Smooth muscle cell (in vitro differentiated cells): ENCODE measurements around the gene CKAP2. TPM values are rescaled to one million over a fixed set of nuclear protein-coding genes. Genes with fewer than 3 reads are reported as not detected.

Experiments used
- DNase-seq: peaks from one replicate; lab custom pipeline; 2025; ENCODE audit not compliant: unreplicated experiment; lab: John Stamatoyannopoulos, UW
- H2AFZ ChIP-seq: fragments of 200-600 bp; sonication (generic); 2 replicates; pipeline ENCODE4 v1.6.0; 2016; ENCODE audit warnings: antibody characterized with exemption, low read depth, mild to moderate bottlenecking
- H3F3A ChIP-seq: fragments of 200-600 bp; sonication (generic); 2 replicates; pipeline ENCODE4 v1.6.0; 2017; ENCODE audit warnings: antibody characterized with exemption, low read depth
- H3K27ac ChIP-seq: fragments of 200-600 bp; sonication (generic); 2 replicates; pipeline ENCODE4 v1.5.1; 2016; ENCODE audit warnings: low read depth, mild to moderate bottlenecking
- H3K27me3 ChIP-seq: fragments of 200-600 bp; sonication (generic); 2 replicates; pipeline ENCODE4 v1.6.1; 2016; ENCODE audit warnings: low read depth, mild to moderate bottlenecking
- H3K36me3 ChIP-seq: fragments of 200-600 bp; sonication (generic); 2 replicates; pipeline ENCODE4 v1.5.1; 2016; ENCODE audit warnings: low read depth
- H3K4me1 ChIP-seq: fragments of 200-600 bp; sonication (generic); 2 replicates; pipeline ENCODE4 v1.5.1; 2016; ENCODE audit warnings: low read depth
- H3K4me2 ChIP-seq: fragments of 200-600 bp; sonication (generic); 2 replicates; pipeline ENCODE4 v1.6.0; 2016; ENCODE audit warnings: mild to moderate bottlenecking
- H3K4me3 ChIP-seq: fragments of 200-600 bp; sonication (generic); 2 replicates; pipeline ENCODE4 v1.5.1; 2016; ENCODE audit warnings: mild to moderate bottlenecking
- H3K79me2 ChIP-seq: fragments of 200-600 bp; sonication (generic); 2 replicates; pipeline ENCODE4 v1.6.0; 2016; ENCODE audit warnings: low read depth, mild to moderate bottlenecking
- H3K9ac ChIP-seq: fragments of 200-600 bp; sonication (generic); 2 replicates; pipeline ENCODE4 v1.6.0; 2016; ENCODE audit warnings: low read depth
- H3K9me3 ChIP-seq: fragments of 200-600 bp; sonication (generic); replicated peaks from 2 replicates; pipeline ENCODE4 v1.5.1; 2016; ENCODE audit warnings: low read depth
- H4K20me1 ChIP-seq: fragments of 200-600 bp; sonication (generic); 2 replicates; pipeline ENCODE4 v1.6.0; 2016; ENCODE audit warnings: low read depth
- CTCF ChIP-seq: fragments of 200-600 bp; sonication (generic); IDR thresholded peaks from 2 replicates; pipeline ENCODE4 v1.5.1; 2017; ENCODE audit warnings: borderline replicate concordance, mild to moderate bottlenecking, antibody characterized with exemption; ENCODE audit not compliant: insufficient read depth, poor library complexity, severe bottlenecking
- WGBS: methylation state at CpG from one replicate; pipeline ENCODE4 v1.1.7; 2016; ENCODE audit warnings: low lambda C conversion rate; 5-methylcytosine and 5-hydroxymethylcytosine counted together
- polyA plus RNA-seq: library from polyadenylated mRNA; unstranded; fragments of >200 nt; fragmentation: Nextera tagmentation; extraction: Ambion mirVana; gene quantifications from 2 replicates; pipeline ENCODE4 v1.2.1, GENCODE V29; 2016
- total RNA-seq: library from RNA; depleted of rRNA; stranded (reverse); fragments of >200 nt; gene quantifications from 2 replicates; pipeline ENCODE4 v1.2.3, GENCODE V29; 2014

The CKAP2 gene
- total and polyA plus RNA-seq, 2 experiments from 2014 or later: 11.8 to 19.6 TPM

DNA sequence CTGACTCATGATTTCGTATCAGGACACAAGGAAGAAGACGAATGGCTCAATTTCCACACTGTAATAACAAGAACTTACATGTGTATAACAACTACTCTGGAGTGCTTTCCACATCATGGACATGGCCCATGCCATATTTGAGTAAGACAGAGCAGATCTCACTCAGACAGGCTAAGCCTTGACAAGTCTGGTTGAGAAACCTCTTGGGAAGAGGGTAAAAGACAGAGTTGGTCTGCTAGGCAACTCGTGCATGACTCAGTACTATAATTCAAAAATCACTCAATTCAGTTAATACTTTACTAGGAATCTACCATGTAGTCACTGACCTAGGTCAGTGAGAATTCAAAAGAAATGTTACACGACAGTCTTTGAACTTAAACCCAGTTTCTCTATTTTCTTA, 43.6 kb upstream of the CKAP2 start:
- Histone ChIP-seq H3K27ac (peak overlapping the region; percentile 52), H3K4me1 (no peaks in the 10 kb centered on the region), H4K20me1 (no peaks in the 10 kb centered on the region), H3K9ac (no peak overlapping the region), H3K36me3 (peaks cover 4% of the 10 kb centered on the region), H3K79me2 (no peaks in the 10 kb centered on the region), H3F3A (no peaks in the 10 kb centered on the region), H3K4me2 (no peak overlapping the region), H3K9me3 (no peaks in the 10 kb centered on the region), H3K27me3 (peaks cover 6% of the 10 kb centered on the region), H3K4me3 (no peak overlapping the region), H2AFZ (no peak overlapping the region)
- no peak for TF ChIP-seq CTCF
- 72% methylated on average over 4 of the region's 4 CpGs for WGBS
- DNase-seq: no peak

DNA sequence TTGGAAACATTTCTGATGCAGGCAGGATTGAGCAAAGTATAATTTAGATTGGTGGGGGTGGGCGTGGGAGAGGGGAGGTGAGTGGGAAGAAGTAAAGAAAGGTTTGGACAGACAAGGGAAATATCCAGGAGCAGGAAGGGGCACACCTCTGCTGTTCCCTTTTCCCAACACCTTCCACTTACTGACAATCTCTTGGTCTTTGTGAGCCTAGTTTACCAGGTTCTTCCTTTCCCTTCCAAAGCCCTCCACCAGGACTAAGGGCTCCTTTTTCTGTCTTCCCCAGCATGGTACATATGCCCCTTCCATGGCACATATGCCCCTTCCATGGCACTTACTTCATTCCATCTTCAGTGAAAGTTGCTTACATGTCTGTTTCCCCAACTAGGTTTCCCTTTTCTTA, 43.1 kb upstream of the CKAP2 start:
- peaks cover 1% of the 10 kb centered on the region for H3K27me3 ChIP-seq
- no peak overlapping the region for H3K9ac ChIP-seq
- no peaks in the 10 kb centered on the region for H4K20me1 ChIP-seq
- no peaks in the 10 kb centered on the region for H3K79me2 ChIP-seq
- peaks cover 4% of the 10 kb centered on the region for H3K36me3 ChIP-seq
- H3F3A ChIP-seq: no peaks in the 10 kb centered on the region
- H2AFZ ChIP-seq: no peak overlapping the region
- no peak for TF ChIP-seq CTCF
- no peaks in the 10 kb centered on the region for H3K4me1 ChIP-seq
- 95% methylated on average over 1 of the region's 1 CpG for WGBS
- H3K9me3 ChIP-seq: no peaks in the 10 kb centered on the region
- H3K27ac ChIP-seq: peak overlapping the region; percentile 52
- H3K4me3 ChIP-seq: no peak overlapping the region
- H3K4me2 ChIP-seq: no peak overlapping the region
- DNase-seq: no peak

DNA sequence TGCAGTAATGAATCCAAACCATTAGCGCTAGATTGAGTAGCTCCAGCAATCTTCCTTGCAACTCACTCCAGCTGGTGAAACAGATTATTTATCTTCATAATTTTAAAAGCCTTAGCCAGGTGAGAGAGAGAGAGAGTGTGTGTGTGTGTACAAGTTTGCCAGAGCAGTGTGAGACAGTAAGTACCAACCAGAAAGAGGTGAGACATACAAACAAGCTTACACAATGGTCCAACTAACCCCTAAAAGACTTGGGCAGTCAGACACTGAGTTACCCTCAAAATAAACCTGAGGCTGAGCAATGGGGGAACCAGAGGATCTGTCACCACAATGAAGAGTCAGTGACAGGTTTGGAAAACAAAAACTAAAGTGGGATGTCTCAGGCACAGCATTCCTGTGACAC, 41.2 kb upstream of the CKAP2 start:
- no peaks in the 10 kb centered on the region for H4K20me1 ChIP-seq
- H3K4me1 ChIP-seq: no peaks in the 10 kb centered on the region
- no peak for TF ChIP-seq CTCF
- H3K4me2 ChIP-seq: no peak overlapping the region
- H3F3A ChIP-seq: no peaks in the 10 kb centered on the region
- H3K9ac ChIP-seq: peak overlapping the region; percentile 23
- H3K4me3 ChIP-seq: no peak overlapping the region
- no peaks in the 10 kb centered on the region for H3K9me3 ChIP-seq
- no peak for DNase-seq
- no peak overlapping the region for H2AFZ ChIP-seq
- H3K27me3 ChIP-seq: no peaks in the 10 kb centered on the region
- H3K36me3 ChIP-seq: peaks cover 4% of the 10 kb centered on the region
- H3K27ac ChIP-seq: peak overlapping the region; percentile 80
- no peaks in the 10 kb centered on the region for H3K79me2 ChIP-seq
- WGBS: 97% methylated on average over 1 of the region's 1 CpG

DNA sequence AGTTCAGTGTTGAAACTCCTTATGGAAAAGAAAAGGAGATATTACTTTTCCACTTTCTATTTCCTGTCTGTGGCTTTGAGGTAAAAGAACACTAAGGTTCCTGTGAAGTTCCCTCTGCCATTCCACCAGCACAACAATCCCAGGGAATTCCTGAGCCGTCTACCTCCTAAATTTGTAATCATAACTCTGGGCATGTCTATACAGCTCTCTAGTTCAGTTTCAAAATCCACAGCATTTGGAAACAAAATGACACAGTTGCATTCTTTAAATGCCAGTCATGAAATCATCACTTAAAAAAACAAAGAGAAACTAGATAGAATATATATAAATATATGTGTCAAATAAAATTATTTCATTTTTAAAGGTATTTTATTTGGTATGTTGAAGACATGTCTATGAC, 40.3 kb upstream of the CKAP2 start:
- Histone ChIP-seq H3K9ac (peak overlapping the region; percentile 23), H3F3A (no peaks in the 10 kb centered on the region), H4K20me1 (no peaks in the 10 kb centered on the region), H3K4me3 (no peak overlapping the region), H3K9me3 (no peaks in the 10 kb centered on the region), H3K4me2 (peak overlapping the region; percentile 31), H2AFZ (peak overlapping the region; percentile 9), H3K4me1 (no peaks in the 10 kb centered on the region), H3K27me3 (no peaks in the 10 kb centered on the region), H3K36me3 (peaks cover 4% of the 10 kb centered on the region), H3K79me2 (no peaks in the 10 kb centered on the region), H3K27ac (peak overlapping the region; percentile 80)
- no peak for DNase-seq
- WGBS: 36% methylated on average over 1 of the region's 1 CpG
- TF ChIP-seq CTCF: no peak
